Measurements from ENCODE around the gene NR1D1. TPM values are rescaled to one million over a fixed set of nuclear protein-coding genes. Genes with fewer than 3 reads are reported as not detected.

NR1D1 gene
- total RNA-seq, 1 donor from 2014 or later = 2.6 TPM

DNA sequence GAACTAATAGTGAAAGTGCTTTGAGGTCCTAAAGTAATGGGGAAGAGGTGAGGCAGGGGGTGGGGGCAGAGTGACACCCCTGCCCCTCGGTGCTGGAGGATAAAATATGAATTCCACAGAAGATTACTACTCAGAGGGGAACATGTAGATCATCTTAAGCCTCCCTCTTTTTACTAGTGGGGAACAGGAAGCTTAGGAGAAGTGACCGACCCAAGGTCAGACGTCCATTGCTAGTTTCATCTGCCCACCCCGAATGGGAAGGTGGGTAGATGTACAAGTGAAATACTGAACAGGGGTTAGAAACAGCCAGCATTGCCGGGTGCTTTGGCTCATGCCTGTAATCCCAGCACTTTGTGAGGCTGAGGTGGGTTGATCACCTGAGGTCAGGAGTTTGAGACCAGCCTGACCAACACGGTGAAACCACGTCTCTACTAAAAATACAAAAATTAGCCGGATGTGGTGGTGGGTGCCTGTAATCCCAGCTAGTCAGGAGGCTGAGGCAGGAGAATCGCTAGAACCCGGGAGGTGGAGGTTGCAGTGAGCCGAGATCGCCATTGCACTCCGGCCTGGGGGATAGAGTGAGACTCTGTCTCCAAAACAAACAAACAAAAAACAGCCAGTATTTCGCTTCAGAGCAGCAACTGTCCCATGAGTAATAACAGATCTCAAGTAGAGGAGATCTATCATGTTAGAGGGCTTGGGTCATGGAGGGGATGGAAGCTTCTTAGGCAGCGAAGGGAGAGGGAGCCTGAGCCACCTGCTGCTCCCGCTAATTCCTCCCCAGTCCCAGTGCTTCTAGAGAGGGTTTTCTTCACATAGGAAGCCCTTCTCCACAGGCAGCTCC, 1.2 kb upstream of the NR1D1 start:
- Mint-ChIP-seq H3K4me1 (ENCODE audit: low read depth) (peaks cover 50% of the 10 kb centered on the region), H3K4me3 (ENCODE audit: low read depth) (peak overlapping the region; percentile 72), H3K9me3 (ENCODE audit: low read depth) (no peaks in the 10 kb centered on the region), H3K27me3 (peaks cover 5% of the 10 kb centered on the region), H3K36me3 (ENCODE audit: insufficient read depth) (no peaks in the 10 kb centered on the region), H3K27ac (peak overlapping the region; percentile 96)
- no peak for DNase-seq (ENCODE audit: low spot score, unreplicated experiment)
- TF ChIP-seq, protein P1, sequence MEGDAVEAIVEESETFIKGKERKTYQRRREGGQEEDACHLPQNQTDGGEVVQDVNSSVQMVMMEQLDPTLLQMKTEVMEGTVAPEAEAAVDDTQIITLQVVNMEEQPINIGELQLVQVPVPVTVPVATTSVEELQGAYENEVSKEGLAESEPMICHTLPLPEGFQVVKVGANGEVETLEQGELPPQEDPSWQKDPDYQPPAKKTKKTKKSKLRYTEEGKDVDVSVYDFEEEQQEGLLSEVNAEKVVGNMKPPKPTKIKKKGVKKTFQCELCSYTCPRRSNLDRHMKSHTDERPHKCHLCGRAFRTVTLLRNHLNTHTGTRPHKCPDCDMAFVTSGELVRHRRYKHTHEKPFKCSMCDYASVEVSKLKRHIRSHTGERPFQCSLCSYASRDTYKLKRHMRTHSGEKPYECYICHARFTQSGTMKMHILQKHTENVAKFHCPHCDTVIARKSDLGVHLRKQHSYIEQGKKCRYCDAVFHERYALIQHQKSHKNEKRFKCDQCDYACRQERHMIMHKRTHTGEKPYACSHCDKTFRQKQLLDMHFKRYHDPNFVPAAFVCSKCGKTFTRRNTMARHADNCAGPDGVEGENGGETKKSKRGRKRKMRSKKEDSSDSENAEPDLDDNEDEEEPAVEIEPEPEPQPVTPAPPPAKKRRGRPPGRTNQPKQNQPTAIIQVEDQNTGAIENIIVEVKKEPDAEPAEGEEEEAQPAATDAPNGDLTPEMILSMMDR (IDR thresholded peaks at IDR 0.05; ENCODE audit: unreplicated experiment) = no peak

DNA sequence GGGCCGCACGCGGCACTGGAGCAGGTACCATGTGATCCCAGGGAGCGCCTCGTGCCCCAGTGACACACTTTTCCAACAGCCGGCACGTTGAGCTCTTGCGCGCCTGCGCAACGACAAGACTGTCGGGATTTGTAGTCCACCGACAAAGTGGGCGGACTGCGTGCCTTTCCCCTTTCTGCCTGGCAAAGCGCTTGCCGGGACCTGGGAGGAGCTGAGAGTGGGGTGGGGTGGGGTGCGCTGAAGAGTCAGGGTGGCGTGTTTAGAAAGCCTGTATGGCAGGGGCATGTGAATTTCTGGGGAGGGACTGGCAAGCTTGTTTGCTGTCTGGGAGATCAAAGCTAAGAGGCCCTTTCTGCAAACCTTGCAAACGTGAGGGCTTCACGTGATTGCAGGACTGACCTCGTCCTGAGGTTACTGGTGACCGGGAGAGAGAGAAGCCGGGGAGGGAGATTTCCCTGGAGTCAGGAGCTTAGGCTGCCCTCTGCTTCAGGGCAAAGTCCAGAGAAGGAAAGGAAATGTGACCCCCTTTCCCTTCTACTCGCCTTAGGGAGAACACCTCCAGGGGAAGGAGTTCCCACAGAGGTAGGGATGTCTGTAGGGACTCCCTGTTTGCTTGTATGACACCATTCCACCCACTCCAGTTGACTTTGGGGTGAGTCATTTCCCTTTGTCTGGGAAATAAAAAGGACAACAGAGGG, 429 bp upstream of the NR1D1 start:
- TF ChIP-seq, protein P1 (IDR thresholded peaks at IDR 0.05; ENCODE audit: unreplicated experiment) = no peak
- Mint-ChIP-seq H3K36me3 (ENCODE audit: insufficient read depth) (peaks cover 2% of the 10 kb centered on the region), H3K9me3 (ENCODE audit: low read depth) (no peaks in the 10 kb centered on the region), H3K4me3 (ENCODE audit: low read depth) (peak overlapping the region; percentile 72), H3K27ac (peak overlapping the region; percentile 96), H3K27me3 (no peaks in the 10 kb centered on the region), H3K4me1 (ENCODE audit: low read depth) (peaks cover 49% of the 10 kb centered on the region)
- DNase-seq (ENCODE audit: low spot score, unreplicated experiment) = peak; percentile 91

DNA sequence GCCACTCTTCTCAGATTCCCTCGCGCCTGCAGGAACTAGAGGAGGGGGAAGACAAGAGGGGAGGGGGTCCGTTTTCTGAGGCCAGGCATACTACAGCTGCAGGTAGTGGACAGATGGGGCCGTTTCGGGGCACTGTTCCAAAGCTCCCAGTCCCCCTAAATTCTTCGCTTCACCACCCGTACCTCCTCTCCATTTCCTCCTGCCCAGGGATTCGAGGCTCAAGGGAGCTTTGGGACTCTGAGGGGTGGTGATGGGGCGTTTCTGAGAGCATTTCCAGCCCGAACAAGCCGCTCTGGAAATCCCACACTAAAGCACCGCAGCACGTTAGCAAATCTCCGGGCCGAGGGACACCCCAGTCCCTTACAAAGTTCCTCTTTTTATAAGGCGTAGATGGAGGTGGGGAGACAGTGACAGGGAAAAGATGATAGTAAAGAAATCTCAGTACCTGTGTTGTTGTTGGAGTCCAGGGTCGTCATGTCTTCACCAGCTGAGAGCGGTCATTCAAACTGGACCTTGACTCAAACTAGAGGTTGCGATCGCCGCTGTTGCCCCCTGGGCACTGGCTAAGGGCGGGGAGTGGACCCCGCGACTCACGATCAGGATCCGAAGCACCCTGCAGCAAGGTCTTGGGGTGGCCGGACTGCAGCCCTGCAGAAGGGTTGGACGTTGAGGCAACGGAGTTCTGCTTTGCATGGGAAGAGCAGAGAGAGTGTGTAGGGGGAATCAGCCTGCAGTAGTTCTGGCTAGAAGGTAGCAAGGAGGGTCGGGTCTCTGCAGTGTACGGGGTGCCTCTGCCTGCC, 570 bp downstream of the NR1D1 start:
- TF ChIP-seq, protein P1 (IDR thresholded peaks at IDR 0.05; ENCODE audit: unreplicated experiment) = no peak
- peaks cover 2% of the 10 kb centered on the region for H3K36me3 Mint-ChIP-seq (ENCODE audit: insufficient read depth)
- H3K9me3 Mint-ChIP-seq (ENCODE audit: low read depth) = no peaks in the 10 kb centered on the region
- H3K4me3 Mint-ChIP-seq (ENCODE audit: low read depth) = peak overlapping the region; percentile 72
- no peaks in the 10 kb centered on the region for H3K27me3 Mint-ChIP-seq
- H3K27ac Mint-ChIP-seq = peak overlapping the region; percentile 96
- DNase-seq (ENCODE audit: low spot score, unreplicated experiment) = no peak
- H3K4me1 Mint-ChIP-seq (ENCODE audit: low read depth) = peaks cover 47% of the 10 kb centered on the region

DNA sequence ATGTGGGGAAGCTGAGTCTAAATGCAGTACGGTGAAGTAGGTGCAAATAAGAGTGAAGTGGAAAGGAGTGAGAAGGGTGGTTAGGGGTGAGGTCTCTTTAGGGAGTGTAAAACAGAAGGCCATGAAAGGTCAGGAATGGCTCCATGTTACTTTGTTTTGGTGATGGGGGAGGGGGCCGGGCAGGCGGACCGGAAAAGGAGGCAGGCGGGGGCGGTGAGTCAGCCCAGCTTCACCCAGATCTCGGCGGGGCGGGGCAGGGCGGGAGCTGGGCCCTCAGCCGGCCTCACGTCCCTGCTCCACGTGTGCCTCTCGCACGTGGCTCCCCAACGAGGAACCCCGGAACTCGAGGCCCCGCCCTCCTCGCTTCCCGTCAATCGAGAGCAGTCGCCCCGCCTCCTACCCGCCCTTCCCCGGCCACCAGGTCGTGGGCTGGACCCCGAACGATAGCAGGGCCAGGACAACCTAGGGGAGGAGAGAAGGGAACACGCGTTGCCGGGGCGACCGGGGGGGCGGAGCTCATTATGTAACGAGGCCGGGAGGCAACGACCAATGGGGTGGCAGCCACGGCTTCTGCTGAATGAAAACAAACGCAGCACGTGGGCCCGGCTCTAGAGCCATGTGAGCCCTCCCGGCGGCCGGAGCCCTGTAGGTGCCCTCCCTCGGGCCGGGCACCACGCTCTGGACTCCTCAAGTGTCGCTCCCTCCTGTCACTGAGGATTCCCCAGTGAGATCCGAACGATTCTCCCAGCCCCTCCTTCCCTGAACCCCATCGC, 1.4 kb downstream of the NR1D1 start:
- H3K4me1 Mint-ChIP-seq (ENCODE audit: low read depth) = peaks cover 40% of the 10 kb centered on the region
- peak overlapping the region; percentile 72 for H3K4me3 Mint-ChIP-seq (ENCODE audit: low read depth)
- no peaks in the 10 kb centered on the region for H3K9me3 Mint-ChIP-seq (ENCODE audit: low read depth)
- peaks cover 2% of the 10 kb centered on the region for H3K36me3 Mint-ChIP-seq (ENCODE audit: insufficient read depth)
- H3K27me3 Mint-ChIP-seq = no peaks in the 10 kb centered on the region
- H3K27ac Mint-ChIP-seq = peak overlapping the region; percentile 89
- TF ChIP-seq, protein P1 (IDR thresholded peaks at IDR 0.05; ENCODE audit: unreplicated experiment) = no peak
- peak; percentile 77 for DNase-seq (ENCODE audit: low spot score, unreplicated experiment)
